Neural crest cell (in vitro differentiated cells): ENCODE data around the gene DNAJC17. TPM values are rescaled to one million over a fixed set of nuclear protein-coding genes. Genes with fewer than 3 reads are reported as not detected.

Experiments
- DNase-seq: peaks from one replicate; pipeline ENCODE4 v3.0.0; 2021; ENCODE audit warnings: low read depth, mixed read lengths, low spot score
- H3K27ac Mint-ChIP-seq: one replicate; pipeline ENCODE4 v1.8.0; 2021; ENCODE audit warnings: mild to moderate bottlenecking, mixed read lengths; ENCODE audit not compliant: unreplicated experiment
- H3K27me3 Mint-ChIP-seq: 2 replicates; pipeline ENCODE4 v1.8.0; 2021; ENCODE audit warnings: low read depth, mild to moderate bottlenecking, mixed read lengths
- H3K36me3 Mint-ChIP-seq: 2 replicates; pipeline ENCODE4 v1.8.0; 2021; ENCODE audit warnings: low read depth, mild to moderate bottlenecking, mixed read lengths
- H3K4me1 Mint-ChIP-seq: 2 replicates; pipeline ENCODE4 v1.8.0; 2021; ENCODE audit warnings: mixed read lengths
- H3K4me3 Mint-ChIP-seq: one replicate; pipeline ENCODE4 v1.8.0; 2021; ENCODE audit warnings: mild to moderate bottlenecking, mixed read lengths
- H3K9me3 Mint-ChIP-seq: 2 replicates; pipeline ENCODE4 v1.8.0; 2021; ENCODE audit warnings: mixed read lengths
- CTCF ChIP-seq: fragments of 200-600 bp; sonication (generic); conservative IDR thresholded peaks from 2 replicates; pipeline ENCODE4 v1.5.0; 2021; ENCODE audit warnings: antibody characterized with exemption, mild to moderate bottlenecking
- total RNA-seq: library from RNA; stranded (reverse); gene quantifications from 2 replicates; pipeline ENCODE4 v1.2.1, GENCODE V29; 2021

DNAJC17 gene
- total RNA-seq, 1 donor from 2014 or later = 39.3 TPM

- H3K4me3 Mint-ChIP-seq = no peak overlapping the region
- no peaks in the 10 kb centered on the region for H3K36me3 Mint-ChIP-seq
- DNase-seq = no peak
- no peak for TF ChIP-seq CTCF
- H3K9me3 Mint-ChIP-seq = no peaks in the 10 kb centered on the region
- H3K27me3 Mint-ChIP-seq = no peaks in the 10 kb centered on the region
- peaks cover 3% of the 10 kb centered on the region for H3K4me1 Mint-ChIP-seq
- no peak overlapping the region for H3K27ac Mint-ChIP-seq
These were observed 19.3 kb downstream of the DNAJC17 start for GRCh38 chr15:40787991-40788390.

- Mint-ChIP-seq H3K36me3 (no peaks in the 10 kb centered on the region), H3K9me3 (no peaks in the 10 kb centered on the region), H3K4me3 (no peak overlapping the region), H3K4me1 (peaks cover 3% of the 10 kb centered on the region), H3K27me3 (no peaks in the 10 kb centered on the region), H3K27ac (no peak overlapping the region)
- DNase-seq = no peak
- TF ChIP-seq CTCF = no peak
These were observed 19.9 kb downstream of the DNAJC17 start for GRCh38 chr15:40787344-40787841.

GRCh38 chr15:40785814-40786213 is 21.5 kb downstream of the DNAJC17 start:
- Mint-ChIP-seq H3K27me3 (no peaks in the 10 kb centered on the region), H3K36me3 (no peaks in the 10 kb centered on the region), H3K4me1 (peaks cover 3% of the 10 kb centered on the region), H3K27ac (peak overlapping the region; percentile 57), H3K4me3 (no peak overlapping the region), H3K9me3 (no peaks in the 10 kb centered on the region)
- DNase-seq = no peak
- TF ChIP-seq CTCF = no peak

GRCh38 chr15:40785164-40785563 is 22.1 kb downstream of the DNAJC17 start:
- Mint-ChIP-seq H3K9me3 (no peaks in the 10 kb centered on the region), H3K27me3 (no peaks in the 10 kb centered on the region), H3K4me1 (peaks cover 3% of the 10 kb centered on the region), H3K36me3 (no peaks in the 10 kb centered on the region), H3K4me3 (no peak overlapping the region), H3K27ac (no peak overlapping the region)
- no peak for DNase-seq
- TF ChIP-seq CTCF = no peak

- Mint-ChIP-seq H3K27me3 (no peaks in the 10 kb centered on the region), H3K4me3 (no peak overlapping the region), H3K4me1 (no peaks in the 10 kb centered on the region), H3K36me3 (no peaks in the 10 kb centered on the region), H3K9me3 (no peaks in the 10 kb centered on the region), H3K27ac (no peak overlapping the region)
- TF ChIP-seq CTCF = peak; percentile 78
- DNase-seq = peak; percentile 37
These were observed 24.6 kb downstream of the DNAJC17 start for GRCh38 chr15:40782609-40783227.
